ENCODE measurements around the gene TCP1. TPM values are rescaled to one million over a fixed set of nuclear protein-coding genes. Genes with fewer than 3 reads are reported as not detected.
"Not testable (repeated sequence)": the region's sequence is repeated elsewhere in the genome, so short reads cannot be mapped to it uniquely, and the experiment has no call there.

TCP1 gene
- total RNA-seq, result 227 and 230 TPM in 2 replicates

DNA sequence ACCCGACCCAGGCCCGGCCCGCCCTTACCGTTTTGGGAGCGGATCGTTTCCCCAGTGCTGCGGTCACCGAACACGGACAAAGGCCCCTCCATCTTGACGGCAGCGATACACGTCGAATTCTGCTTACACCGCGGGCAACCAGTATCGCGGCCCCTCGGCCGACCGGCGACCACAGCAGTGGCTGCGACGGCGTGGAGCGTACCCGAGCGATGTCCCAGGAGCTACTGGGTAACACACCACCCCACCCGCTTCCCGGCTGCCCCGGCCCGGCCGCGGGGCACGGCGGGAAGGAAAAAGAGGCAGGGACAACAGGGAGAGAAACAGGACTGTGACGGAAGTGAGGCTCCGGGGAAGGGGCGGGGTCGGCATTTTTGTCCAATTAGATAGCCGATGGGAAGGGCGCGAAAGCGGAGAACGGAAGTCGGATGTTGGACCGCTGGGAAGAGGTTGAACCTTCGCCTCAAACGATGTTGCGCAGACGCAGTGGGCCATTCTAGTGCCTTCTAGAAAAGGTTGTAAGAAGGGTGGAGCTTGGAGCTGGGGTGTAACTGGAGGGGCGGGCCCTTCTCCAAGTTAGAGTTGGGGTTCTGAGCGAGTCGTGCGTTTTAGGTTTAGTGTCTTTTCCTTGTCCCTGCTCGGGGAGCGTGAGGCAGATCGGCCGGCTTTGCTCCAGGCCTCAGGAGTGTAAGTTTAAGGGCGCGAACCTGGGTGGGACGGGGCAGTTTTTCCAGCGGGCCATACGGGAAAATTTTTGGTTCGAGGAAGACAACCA lies at the start of gene TCP1:
TSS of gene TCP1 (minus strand) at position 226 of the 772 bp plus-strand sequence. CDS start at position 92, 134 bp downstream.
- intact Hi-C loops (cut with micrococcal nuclease), result loop anchor here (1.0 to 5.0 kb wide), 16 partner anchors 27 to 1622 kb away; partner anchors contain the start of genes ACAT2, DYNLT1, GTF2H5 and SERAC1

GRCh38 chr6:159838020-159838744 lies 48.8 kb upstream of the TCP1 start:
- intact Hi-C loops (cut with micrococcal nuclease), result no loop called here

DNA sequence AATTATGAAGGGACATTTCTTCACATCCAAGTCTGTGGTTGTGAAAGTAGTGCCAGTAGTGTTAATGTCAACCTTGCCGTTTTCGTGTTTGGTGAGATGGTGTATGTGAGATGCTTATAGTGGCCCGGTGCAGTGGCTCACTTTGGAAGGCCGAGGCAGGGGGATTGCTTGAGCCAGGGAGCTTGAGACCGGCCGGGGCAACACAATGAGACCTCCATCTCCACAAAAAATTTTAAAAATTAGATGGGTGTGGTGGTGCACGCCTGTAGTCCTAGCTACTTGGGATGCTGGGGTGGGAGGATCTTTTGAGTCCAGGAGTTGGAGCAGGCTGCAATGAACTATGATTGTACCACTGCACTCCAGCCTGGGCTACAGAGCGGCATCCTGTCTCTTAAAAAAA lies 48.1 kb upstream of the TCP1 start:
- intact Hi-C loops (cut with micrococcal nuclease), result no loop called here

- intact Hi-C loops (cut with micrococcal nuclease), result no loop called here
Measured at GRCh38 chr6:159836718-159837490, 47.5 kb upstream of the TCP1 start.

GRCh38 chr6:159833997-159834603 lies 44.7 kb upstream of the TCP1 start:
- intact Hi-C loops (cut with micrococcal nuclease), result no loop called here

DNA sequence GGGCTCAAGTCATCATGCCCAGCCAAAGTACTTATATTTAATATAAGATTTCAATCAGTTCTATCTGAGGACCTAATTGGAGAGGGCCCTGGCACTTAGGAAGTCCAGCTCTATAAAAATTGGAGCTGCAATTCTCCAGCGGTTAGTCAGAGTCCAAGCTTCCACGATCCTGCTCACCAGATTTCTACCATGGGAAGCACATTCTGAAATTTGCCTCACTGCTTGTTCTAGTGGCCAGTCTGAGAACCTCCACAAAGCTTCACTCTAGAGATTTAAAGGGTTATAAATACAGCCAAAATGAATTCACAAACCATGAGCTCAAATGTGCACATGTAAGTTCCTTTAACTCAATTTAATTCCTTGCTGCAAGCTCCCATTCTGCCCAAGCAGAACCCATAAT lies 44.2 kb upstream of the TCP1 start:
- intact Hi-C loops (cut with micrococcal nuclease), result no loop called here

DNA sequence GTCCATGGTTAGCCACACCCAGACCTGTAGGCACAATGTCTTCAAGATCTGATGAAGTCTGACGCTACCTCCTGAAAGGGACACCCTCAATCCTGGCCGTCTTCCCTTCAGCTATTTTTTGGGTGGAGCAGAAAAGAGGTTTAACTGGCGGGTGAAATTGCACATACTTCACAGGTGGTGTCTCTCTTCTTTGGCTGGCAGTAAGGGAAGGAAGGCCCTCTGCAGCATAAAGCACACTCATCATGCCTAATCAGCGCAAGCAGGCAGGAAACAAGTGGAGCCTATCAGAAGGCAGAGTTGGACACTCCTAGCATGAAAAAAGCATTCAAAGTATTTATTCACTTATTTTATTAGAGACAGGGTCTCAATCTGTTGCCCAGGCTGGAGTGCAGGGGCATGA lies 43.5 kb upstream of the TCP1 start:
- intact Hi-C loops (cut with micrococcal nuclease), result no loop called here

DNA sequence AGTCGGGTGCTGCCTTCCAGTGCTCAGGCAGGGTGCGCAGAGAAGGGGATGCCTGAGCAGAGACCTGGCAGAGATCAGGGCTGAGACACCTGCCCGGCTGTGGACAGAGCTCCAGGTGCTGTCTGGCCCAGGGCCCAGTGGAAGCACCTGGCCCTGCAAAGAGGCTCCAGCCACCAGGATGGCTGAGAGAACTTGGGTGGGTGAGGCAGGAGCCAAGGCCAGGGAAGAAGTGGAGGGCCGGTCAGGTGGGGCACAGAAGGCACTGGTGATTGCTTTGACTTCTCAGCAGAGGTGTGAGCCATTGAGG lies 41.9 kb upstream of the TCP1 start:
- intact Hi-C loops (cut with micrococcal nuclease), result no loop called here

DNA sequence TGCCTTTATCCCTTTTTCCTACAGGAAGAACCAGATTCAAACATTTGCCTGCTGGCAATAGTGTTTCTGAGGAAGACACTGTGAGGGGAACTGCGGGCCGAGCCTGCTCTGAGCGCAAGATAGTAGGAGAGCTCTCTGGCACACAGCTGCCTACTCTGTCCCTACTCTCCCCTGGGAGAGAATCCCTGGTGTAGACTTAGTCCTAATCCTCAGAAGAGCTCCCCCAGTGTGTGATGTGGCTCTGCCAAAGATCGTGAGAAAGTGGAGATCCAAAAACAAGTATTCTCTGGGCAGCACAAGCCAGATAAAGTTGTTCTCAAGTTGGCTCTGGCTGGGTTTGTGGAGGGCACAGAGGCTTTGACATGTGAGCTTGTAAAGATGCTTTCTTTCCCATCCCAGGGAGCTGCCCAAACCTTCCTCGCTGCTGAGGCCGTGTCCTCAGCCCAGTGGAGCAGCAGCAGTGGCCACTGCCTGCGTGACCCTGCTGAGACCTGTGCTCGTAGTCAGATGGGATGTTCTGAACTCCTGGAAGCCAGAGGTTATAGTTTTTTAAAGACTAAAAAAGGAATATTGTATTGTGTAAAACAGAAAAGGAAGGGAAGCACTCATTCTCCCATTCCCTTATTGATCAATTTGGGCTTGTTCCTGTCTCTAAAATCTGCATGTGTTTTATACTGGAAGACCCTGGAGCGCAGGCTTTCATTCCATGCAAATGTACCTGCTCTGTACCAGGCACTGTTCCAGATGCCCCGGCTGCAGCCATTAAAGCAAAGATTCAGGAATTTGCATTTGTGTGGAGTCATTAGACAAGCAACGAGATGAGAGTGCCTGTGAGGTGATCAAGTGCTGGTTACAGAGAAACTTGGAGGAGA lies 41.3 kb upstream of the TCP1 start:
- intact Hi-C loops (cut with micrococcal nuclease), result no loop called here

GRCh38 chr6:159829526-159829925 lies 40.1 kb upstream of the TCP1 start:
- intact Hi-C loops (cut with micrococcal nuclease), result no loop called here

- intact Hi-C loops (cut with micrococcal nuclease), result no loop called here
Measured at GRCh38 chr6:159828074-159828473, 38.7 kb upstream of the TCP1 start.

DNA sequence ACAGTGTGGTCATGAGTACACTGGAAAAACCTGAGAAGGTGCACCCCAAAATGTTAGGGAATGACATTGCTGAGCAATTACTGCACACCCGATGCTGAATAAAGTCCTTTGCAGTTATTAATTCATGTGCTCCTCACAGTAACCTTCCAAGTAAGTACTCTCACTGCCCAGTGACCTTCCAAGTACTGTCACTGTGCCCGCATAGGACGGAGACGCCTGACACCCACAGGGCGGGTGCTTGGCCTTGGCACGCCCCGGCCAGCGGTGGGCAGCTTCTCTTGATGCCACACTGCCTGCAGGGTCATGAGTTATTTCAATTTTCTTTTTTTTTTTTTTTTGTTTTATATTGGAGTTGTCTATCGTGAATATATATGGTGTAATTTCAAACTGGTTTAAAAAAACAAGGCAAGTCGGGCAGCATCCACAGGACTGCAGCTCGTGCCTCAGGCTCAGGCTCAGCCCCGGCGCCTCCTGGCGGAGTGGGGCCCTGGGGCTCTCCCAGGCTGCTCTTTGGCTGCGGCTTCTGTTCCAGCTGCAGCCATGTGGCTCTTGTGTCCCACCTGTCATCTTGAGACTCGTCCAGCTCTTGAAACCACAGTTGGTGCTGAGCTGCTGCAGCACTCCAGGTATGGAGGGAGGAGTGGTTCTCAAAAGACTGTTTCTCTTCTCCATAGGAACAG lies 37.7 kb upstream of the TCP1 start:
- intact Hi-C loops (cut with micrococcal nuclease), result no loop called here

DNA sequence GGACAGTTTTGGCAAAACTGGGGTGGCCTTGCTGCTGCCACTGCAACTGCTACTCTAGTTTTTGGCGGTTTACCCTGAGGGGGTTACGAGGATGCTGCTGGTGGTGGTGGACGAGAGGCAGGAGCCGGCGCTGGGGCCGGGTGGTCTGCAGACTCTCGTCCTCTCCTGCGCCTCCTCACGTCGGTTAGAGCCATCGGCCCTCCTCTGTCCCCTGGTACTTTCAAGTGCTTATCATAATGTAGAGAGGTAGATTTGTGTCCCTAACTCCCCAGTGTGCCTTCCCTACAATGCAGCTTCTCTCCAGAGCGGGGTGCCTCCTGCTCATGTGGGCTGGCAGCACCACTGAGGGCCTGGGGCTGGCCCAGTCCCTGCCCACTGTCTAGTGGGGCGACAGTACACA lies 36.6 kb upstream of the TCP1 start:
- intact Hi-C loops (cut with micrococcal nuclease), result no loop called here

DNA sequence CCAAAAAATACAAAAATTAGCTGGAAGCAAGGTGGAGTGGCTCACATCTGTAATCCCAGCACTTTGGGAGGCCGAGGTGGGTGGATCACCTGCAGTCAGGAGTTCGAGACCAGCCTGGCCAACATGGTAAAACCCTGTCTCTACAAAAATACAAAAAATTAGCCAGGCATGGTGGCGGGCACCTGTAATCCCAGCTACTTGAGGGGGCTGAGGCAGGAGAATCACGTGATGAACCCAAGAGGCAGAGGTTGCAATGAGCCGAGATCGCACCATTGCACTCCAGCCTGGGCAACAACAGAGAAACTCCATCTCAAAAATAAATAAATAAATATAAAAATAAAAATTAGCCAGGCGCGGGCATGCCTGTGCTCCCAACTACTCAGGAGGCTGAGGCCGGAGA lies 35.3 kb upstream of the TCP1 start:
- intact Hi-C loops (cut with micrococcal nuclease), result not testable (repeated sequence)

- intact Hi-C loops (cut with micrococcal nuclease), result no loop called here
Measured at GRCh38 chr6:159823953-159824352, 34.6 kb upstream of the TCP1 start.

DNA sequence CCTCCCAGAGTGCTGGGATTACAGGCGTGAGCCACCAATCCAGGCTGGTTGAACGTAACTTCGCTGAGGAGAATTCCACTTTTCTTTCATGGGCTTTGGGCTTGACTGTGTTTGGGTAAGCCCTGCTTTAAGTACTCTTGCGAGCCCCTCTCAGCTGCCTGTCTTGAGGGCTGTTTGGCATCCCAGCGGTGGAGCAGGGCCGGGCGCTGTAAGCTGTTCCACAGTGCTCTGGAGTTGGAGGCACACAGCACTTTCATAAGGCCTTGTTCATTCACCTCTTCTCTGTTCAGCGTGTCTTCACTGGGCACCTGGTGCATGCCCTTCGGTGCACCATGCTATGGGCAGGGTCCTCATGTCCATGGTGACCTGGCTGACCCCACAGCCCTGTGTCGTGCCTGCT lies 32.3 kb upstream of the TCP1 start:
- intact Hi-C loops (cut with micrococcal nuclease), result no loop called here

DNA sequence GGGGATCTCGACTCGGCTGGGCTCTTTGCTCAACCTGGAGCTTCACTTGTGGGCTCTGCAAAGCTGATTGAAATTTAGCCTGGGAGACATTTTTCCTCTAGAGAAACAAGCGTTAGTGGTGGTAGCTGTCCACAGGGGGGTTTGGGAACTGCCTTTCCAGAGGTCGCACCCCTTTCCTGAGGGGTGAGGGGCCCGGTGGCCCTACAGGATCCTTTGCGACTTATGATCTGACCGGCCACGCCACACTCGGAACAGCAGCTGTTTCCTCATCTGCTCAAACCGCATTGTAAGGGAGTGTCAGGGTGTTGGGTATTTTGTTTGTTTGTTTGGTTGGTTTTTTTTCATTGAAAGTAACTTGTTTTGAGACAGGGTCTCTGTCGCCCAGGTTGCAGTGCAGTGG lies 31.7 kb upstream of the TCP1 start:
- intact Hi-C loops (cut with micrococcal nuclease), result no loop called here

- intact Hi-C loops (cut with micrococcal nuclease), result loop anchor here (1.0 kb wide), 2 partner anchors 30 to 129 kb away; partner anchors contain the start of gene MRPL18
Measured at GRCh38 chr6:159819932-159820640, 30.7 kb upstream of the TCP1 start.

DNA sequence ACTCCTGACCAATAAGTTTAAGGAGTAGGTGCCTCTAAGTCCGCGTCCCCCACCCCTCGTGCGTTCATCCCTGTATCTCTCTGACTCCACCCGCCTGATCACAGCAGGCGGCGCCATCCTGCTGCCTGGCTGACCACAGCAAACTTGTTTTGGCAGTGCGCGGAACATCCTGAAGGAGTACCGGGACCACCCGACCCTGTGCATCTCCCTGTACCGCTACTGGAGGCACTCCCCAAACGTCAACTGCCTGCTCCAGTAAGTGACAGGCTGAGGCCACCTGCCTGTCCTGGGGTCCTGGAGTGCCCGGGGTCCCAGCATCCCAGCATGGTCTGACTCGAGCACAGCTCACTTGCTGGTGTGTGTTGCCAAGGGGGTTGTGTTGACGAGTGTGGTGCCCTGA lies 29.7 kb upstream of the TCP1 start:
- intact Hi-C loops (cut with micrococcal nuclease), result no loop called here

Data from T-helper 1 cell treated with Interleukin-12 subunit alpha and Interleukin-12 subunit beta and Interleukin-4 antibody, amounts not matched to agents 30 ng/mL and 1 ng/mL, for 36 hours (primary cell).